GM12865 (cell line): ENCODE measurements around the gene MXI1.
"Not testable (repeated sequence)": the region's sequence is repeated elsewhere in the genome, so short reads cannot be mapped to it uniquely, and the experiment has no call there.

Experiments
- DNase-seq: peaks from one replicate; pipeline ENCODE4 v3.0.0; 2010; ENCODE audit warnings: low read depth
- H3K4me3 ChIP-seq: 2 replicates; pipeline ENCODE4 v1.5.1; 2011; ENCODE audit warnings: mild to moderate bottlenecking, low read depth, low read length, control low read depth
- CTCF ChIP-seq: IDR thresholded peaks from 2 replicates; pipeline ENCODE4 v1.5.1; 2011; ENCODE audit warnings: low read length, control low read depth, low read depth, inconsistent platforms; ENCODE audit not compliant: insufficient read depth; ENCODE audit errors: missing control alignments

MXI1 gene

DNA sequence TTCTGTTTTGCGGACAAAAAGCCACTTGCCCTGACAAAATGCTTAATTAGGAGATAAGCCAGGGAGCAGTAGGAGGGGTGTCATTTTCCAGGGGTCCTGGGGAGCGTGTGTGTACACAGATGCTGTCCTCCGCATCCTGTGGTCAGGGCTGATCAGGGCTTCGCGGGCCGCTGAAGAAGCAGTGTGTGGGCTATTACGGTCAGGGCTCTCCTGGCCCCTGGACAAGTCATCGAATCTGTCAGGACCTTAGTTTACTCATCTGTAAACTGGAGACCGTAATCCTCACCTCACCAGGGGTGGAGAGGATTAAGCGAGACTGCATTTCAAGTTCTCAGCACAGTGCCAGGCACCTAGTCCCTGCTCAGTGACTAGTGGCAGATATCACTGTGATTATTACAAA lies 26.0 kb upstream of the MXI1 start:
- no peak overlapping the region for H3K4me3 ChIP-seq
- no peak for TF ChIP-seq CTCF
- no peak for DNase-seq

GRCh38 chr10:110181911-110182310 lies 25.5 kb upstream of the MXI1 start:
- TF ChIP-seq CTCF, result no peak
- no peak overlapping the region for H3K4me3 ChIP-seq
- no peak for DNase-seq

GRCh38 chr10:110184398-110184797 lies 23.0 kb upstream of the MXI1 start:
- DNase-seq, result no peak
- H3K4me3 ChIP-seq, result no peak overlapping the region
- TF ChIP-seq CTCF, result no peak

GRCh38 chr10:110185646-110186182 lies 21.7 kb upstream of the MXI1 start:
- DNase-seq, H3K4me3 ChIP-seq: not testable (repeated sequence)

GRCh38 chr10:110190170-110190569 lies 17.2 kb upstream of the MXI1 start:
- no peak overlapping the region for H3K4me3 ChIP-seq
- no peak for TF ChIP-seq CTCF
- DNase-seq, result no peak

DNA sequence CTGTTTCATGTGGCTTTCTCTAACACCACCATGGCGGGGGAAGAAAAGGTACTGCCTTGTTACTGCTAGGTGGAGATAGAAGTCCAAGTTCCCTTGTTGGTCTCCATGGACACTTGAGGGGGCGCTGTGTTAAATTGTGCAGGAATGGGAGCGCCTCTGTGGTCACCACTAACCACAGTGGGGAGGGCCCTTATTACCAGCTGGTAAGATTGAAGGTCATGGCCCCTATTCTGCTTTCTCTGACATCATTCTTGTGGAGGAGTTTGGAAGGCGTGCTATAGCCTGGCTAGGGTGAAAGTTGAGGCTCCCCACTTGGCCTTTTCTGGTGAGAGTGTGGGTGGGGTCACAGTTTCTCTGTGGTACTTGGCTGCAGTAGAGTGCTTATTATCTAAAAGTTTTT lies 14.9 kb upstream of the MXI1 start:
- peak; percentile 57 for DNase-seq
- peak; percentile 22 for TF ChIP-seq CTCF
- no peak overlapping the region for H3K4me3 ChIP-seq

GRCh38 chr10:110200503-110200902 lies 6.9 kb upstream of the MXI1 start:
- no peak for TF ChIP-seq CTCF

DNA sequence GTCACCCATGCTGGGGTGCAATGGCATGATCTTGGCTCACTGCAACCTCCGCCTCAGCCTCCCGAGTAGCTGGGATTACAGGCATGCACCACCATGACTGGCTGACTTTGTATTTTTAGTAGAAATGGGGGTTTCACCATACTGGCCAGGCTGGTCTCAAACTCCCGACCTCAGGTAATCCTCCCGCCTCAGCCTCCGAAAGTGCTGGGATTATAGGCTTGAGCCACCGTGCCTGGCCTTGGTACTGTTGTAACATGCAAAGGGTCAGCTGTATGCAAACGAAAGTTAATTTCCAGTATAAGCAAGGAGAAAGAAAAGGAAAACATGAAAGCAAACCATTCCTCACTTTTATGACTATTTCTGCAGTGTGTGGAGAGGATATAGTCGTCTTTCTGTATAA lies 6.4 kb upstream of the MXI1 start:
- not testable (repeated sequence) for DNase-seq, H3K4me3 ChIP-seq

More at GRCh38 chr10:110200503-110200902, 6.9 kb upstream of the MXI1 start:
- DNase-seq, result no peak
- no peak overlapping the region for H3K4me3 ChIP-seq
